ENCODE measurements around the gene PRKCZ.

- peak; percentile 61 to 63 for TF ChIP-seq CTCF (conservative IDR thresholded peaks at IDR 0.05 in 1 of 2, IDR thresholded peaks at IDR 0.05 in 1 of 2; ENCODE audit: low read depth in 1 of 2, low read length in 2 of 2)
- TF ChIP-seq EZH2 (IDR thresholded peaks at IDR 0.05; ENCODE audit: low read length, missing control alignments): no peak
These were observed 82.2 kb downstream of the PRKCZ start for GRCh38 chr1:2132222-2133038.
